Mesothelial cell of epicardium (in vitro differentiated cells): ENCODE measurements around the gene TRIP13. TPM values are rescaled to one million over a fixed set of nuclear protein-coding genes. Genes with fewer than 3 reads are reported as not detected.

Experiments used
- DNase-seq, 2 experiments: peaks; one replicate each; pipeline ENCODE4 v3.0.0; 2021; ENCODE audit warnings: low spot score in 2 of 2; ENCODE audit not compliant: unreplicated experiment in 2 of 2
- H3K27ac Mint-ChIP-seq: 2 replicates; pipeline ENCODE4 v1.8.0; 2021; ENCODE audit warnings: mixed read lengths
- H3K27me3 Mint-ChIP-seq: 2 replicates; pipeline ENCODE4 v1.8.0; 2021; ENCODE audit warnings: low read depth, mixed read lengths
- H3K36me3 Mint-ChIP-seq: 2 replicates; pipeline ENCODE4 v1.8.0; 2021; ENCODE audit warnings: mixed read lengths
- H3K4me1 Mint-ChIP-seq: 2 replicates; pipeline ENCODE4 v1.8.0; 2021; ENCODE audit warnings: mixed read lengths
- H3K4me3 Mint-ChIP-seq: 2 replicates; pipeline ENCODE4 v1.8.0; 2021; ENCODE audit warnings: mild to moderate bottlenecking, moderate library complexity, mixed read lengths
- H3K9me3 Mint-ChIP-seq: 2 replicates; pipeline ENCODE4 v1.8.0; 2021; ENCODE audit warnings: mixed read lengths
- total RNA-seq: library from RNA; stranded (reverse); gene quantifications from 3 replicates; pipeline ENCODE4 v1.2.1, GENCODE V29; 2021
- TF ChIP-seq, protein P1 (sequence below): fragments of 200-600 bp; sonication (generic); IDR thresholded peaks from one replicate; pipeline ENCODE4 v1.5.0; 2021; ENCODE audit warnings: antibody characterized with exemption; ENCODE audit not compliant: unreplicated experiment

Gene TRIP13
- total RNA-seq, 1 donor from 2014 or later, result 9.9 TPM

DNA sequence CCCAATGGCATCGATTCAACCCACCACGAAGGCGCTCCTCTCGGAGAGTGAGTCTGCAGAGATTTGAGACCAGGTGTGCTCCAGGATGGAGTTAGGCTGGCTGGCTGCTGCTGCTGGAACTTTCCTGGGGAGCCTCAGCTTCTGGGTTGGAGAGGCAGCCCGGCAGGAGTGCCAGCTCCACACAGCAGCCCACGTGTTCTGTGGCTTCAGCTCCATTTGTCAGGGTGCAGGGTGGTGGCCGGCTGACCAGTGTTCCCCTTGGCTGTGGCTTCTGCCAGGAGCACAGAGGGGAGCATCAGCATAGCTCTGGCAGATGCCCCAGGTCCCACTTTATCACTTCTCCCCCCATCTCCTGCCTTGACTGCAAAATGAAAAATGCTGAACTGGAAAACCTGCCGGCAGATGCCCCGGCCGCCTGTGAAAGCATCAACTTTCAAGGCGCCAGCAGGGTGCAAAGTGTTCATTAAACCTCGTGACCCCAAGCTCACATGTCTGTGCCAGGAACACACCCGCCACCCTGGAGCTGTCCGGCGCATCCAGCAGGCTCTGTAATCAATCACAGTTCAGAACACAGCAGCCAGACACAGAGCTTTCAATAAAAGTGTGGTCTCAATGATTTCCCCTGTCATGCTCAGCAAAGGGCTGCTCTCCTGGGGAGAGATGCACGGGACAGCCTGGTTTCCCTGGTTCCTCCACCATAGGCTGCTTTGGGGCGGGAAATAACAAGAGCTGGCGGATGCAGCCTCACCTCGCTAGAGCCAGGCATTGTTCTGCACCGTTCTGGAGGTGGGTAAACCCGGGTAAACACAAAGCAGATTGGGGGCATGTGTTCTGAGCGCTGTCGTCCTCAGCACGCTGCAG, 53.2 kb downstream of the TRIP13 start:
- no peak overlapping the region for H3K4me3 Mint-ChIP-seq
- H3K4me1 Mint-ChIP-seq, result peaks cover 24% of the 10 kb centered on the region
- H3K27ac Mint-ChIP-seq, result no peak overlapping the region
- peaks cover 24% of the 10 kb centered on the region for H3K9me3 Mint-ChIP-seq
- TF ChIP-seq, protein P1, sequence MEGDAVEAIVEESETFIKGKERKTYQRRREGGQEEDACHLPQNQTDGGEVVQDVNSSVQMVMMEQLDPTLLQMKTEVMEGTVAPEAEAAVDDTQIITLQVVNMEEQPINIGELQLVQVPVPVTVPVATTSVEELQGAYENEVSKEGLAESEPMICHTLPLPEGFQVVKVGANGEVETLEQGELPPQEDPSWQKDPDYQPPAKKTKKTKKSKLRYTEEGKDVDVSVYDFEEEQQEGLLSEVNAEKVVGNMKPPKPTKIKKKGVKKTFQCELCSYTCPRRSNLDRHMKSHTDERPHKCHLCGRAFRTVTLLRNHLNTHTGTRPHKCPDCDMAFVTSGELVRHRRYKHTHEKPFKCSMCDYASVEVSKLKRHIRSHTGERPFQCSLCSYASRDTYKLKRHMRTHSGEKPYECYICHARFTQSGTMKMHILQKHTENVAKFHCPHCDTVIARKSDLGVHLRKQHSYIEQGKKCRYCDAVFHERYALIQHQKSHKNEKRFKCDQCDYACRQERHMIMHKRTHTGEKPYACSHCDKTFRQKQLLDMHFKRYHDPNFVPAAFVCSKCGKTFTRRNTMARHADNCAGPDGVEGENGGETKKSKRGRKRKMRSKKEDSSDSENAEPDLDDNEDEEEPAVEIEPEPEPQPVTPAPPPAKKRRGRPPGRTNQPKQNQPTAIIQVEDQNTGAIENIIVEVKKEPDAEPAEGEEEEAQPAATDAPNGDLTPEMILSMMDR, result no peak
- DNase-seq, result peak in 1 of 2 experiments; percentile 36
- peaks cover 6% of the 10 kb centered on the region for H3K36me3 Mint-ChIP-seq
- H3K27me3 Mint-ChIP-seq, result peaks cover 55% of the 10 kb centered on the region

DNA sequence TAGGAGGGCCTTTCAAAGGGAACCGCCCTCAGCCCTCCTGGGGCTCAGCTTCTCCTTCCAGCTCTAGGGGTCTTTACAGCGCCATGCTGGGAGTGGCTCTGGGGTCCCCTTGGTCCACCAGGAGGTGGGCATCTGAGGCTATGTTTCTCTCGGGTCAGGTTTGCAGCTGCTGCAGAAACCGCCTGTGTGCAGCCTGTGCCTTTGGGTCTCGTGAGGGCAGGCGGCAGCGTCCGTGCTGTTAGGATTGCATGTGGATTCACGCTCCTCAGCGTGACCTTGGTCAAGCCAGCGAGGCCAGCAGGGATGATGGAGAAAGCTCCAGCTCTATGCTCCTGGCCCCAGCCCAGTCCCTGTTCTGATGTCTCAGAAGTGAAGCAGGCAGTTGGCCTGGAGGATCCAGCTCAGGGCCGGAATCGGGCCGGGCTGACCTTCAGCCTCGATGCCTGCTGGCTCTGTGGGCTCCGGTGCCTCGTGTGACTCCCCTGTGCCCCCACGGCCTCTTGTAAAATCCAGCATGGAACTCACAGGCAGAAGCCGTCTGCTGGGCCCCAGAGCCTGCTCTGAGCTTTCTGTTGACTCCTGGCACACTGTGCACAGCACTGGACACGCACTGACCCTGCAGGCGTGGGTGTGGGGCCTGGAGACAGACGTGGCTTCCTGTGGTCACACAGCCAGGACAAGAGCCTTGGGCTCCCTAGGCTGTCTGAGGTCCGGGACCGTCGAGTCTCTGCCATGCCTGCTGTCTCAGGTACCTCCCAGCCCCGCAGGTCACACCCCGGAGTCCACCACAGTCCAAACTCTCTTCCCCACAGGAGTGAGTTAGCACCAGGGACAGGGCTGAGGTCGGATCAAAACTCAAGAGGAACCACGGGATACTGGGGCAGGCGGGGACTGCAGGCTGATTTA, 54.3 kb downstream of the TRIP13 start:
- peak in 1 of 2 experiments; percentile 27 for DNase-seq
- peaks cover 6% of the 10 kb centered on the region for H3K36me3 Mint-ChIP-seq
- H3K4me3 Mint-ChIP-seq, result no peak overlapping the region
- peaks cover 25% of the 10 kb centered on the region for H3K9me3 Mint-ChIP-seq
- peaks cover 47% of the 10 kb centered on the region for H3K27me3 Mint-ChIP-seq
- H3K27ac Mint-ChIP-seq, result no peak overlapping the region
- TF ChIP-seq, protein P1, result no peak
- H3K4me1 Mint-ChIP-seq, result peaks cover 24% of the 10 kb centered on the region

DNA sequence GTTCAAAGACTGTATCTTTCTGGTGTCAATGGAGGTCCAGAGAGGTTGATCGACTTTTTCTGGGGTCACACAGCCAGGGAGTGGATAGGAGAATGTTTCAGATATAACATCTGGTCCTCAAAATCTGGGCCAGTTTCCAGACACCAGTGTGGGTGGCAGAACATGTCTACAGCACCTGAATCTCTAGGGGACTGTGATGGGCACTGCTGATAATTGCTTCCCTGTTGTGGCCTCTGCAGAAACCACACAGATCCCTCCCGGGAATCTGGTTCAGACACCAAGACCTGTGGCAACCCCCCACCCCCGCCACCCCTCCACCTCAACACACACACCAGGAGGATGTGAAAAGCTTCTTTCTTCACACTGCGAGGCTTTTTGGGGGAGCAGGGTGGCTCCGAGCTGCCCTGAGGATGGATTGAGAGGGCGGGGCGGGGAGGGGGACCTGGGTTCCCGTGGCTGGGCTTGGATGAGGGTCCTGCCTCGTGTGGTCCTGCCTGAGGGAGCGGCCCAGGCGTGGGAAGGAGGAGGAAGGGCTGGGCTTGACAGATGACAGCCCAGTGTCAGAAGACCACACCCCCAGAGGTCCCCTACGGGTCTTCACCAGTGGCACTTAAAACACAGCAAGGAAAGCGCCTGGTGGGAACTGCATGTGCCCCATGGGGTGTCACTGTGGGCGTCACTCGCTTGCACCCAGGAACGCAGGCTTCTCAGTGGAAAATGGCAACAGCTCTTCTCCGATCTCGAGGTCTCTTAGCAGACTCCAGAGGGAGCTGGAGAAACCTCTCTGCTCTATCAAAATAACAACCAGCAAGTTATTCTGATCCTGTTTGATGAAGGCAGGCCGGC, 55.2 kb downstream of the TRIP13 start:
- Mint-ChIP-seq H3K27me3 (peaks cover 43% of the 10 kb centered on the region), H3K9me3 (peaks cover 20% of the 10 kb centered on the region), H3K27ac (no peak overlapping the region), H3K36me3 (peaks cover 6% of the 10 kb centered on the region), H3K4me1 (peaks cover 24% of the 10 kb centered on the region), H3K4me3 (no peak overlapping the region)
- TF ChIP-seq, protein P1, result no peak
- DNase-seq, result peak in 1 of 2 experiments; percentile 30

DNA sequence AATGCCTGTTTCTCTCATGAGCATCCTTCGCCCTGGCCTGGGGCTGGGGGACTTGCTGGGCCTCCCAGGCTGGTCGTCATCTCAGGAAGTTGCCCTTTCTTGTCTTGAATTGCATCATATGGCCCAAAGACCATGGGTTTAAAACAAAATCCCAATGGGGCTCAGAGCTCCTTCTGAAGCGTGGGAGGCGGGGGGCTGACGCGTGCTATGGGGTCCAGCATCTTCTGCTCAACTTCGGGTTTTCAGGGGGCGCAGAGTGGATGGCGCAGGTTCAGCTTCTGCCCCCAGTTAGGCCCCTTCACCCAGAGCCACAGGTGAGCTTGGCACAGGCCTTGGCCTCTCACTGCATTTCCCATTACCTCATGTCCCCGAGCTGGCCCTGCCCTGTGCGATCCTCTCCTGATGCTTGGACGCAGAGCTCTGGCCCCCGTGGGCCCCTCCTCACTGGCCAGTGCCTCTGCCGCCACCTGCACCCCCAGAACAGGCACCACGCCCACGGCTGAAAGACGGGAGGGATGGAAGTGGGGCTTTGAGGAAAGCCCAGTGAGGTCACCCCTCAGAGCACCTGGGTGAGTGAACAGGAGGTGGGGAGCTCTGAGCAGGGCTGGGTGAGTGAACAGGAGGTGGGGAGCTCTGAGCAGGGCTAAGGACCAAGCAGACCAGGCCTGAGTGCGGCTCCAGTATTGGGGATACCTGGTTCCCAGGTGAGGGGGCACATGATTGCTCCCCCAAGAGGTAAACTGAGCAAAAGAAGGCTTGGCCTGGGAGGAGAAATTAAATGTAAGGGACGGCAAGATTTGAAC, 56.0 kb downstream of the TRIP13 start:
- peaks cover 37% of the 10 kb centered on the region for H3K27me3 Mint-ChIP-seq
- H3K36me3 Mint-ChIP-seq, result peaks cover 6% of the 10 kb centered on the region
- peaks cover 25% of the 10 kb centered on the region for H3K4me1 Mint-ChIP-seq
- no peak overlapping the region for H3K4me3 Mint-ChIP-seq
- peak in 1 of 2 experiments; percentile 37 for DNase-seq
- TF ChIP-seq, protein P1, result no peak
- peaks cover 20% of the 10 kb centered on the region for H3K9me3 Mint-ChIP-seq
- H3K27ac Mint-ChIP-seq, result no peak overlapping the region
